Dermis microvascular lymphatic vessel endothelial cell (primary cell): ENCODE data around the gene VMP1. TPM values are rescaled to one million over a fixed set of nuclear protein-coding genes. Genes with fewer than 3 reads are reported as not detected.
"Not testable (repeated sequence)": the region's sequence is repeated elsewhere in the genome, so short reads cannot be mapped to it uniquely, and the experiment has no call there.

ENCODE experiments used
- DNase-seq, 2 donors: peaks; one replicate each; pipeline versions ENCODE4 v3.0.0 to v3.0.0-alpha.2; 2010; ENCODE audit warnings: low read depth in 2 of 2
- total RNA-seq: library from RNA; depleted of rRNA; stranded (reverse); fragments of >200 nt; gene quantifications from 2 replicates; pipeline ENCODE4 v1.2.1, GENCODE V29; 2014

VMP1 gene
- total RNA-seq, 1 donor from 2014 or later: 96.5 TPM

DNA sequence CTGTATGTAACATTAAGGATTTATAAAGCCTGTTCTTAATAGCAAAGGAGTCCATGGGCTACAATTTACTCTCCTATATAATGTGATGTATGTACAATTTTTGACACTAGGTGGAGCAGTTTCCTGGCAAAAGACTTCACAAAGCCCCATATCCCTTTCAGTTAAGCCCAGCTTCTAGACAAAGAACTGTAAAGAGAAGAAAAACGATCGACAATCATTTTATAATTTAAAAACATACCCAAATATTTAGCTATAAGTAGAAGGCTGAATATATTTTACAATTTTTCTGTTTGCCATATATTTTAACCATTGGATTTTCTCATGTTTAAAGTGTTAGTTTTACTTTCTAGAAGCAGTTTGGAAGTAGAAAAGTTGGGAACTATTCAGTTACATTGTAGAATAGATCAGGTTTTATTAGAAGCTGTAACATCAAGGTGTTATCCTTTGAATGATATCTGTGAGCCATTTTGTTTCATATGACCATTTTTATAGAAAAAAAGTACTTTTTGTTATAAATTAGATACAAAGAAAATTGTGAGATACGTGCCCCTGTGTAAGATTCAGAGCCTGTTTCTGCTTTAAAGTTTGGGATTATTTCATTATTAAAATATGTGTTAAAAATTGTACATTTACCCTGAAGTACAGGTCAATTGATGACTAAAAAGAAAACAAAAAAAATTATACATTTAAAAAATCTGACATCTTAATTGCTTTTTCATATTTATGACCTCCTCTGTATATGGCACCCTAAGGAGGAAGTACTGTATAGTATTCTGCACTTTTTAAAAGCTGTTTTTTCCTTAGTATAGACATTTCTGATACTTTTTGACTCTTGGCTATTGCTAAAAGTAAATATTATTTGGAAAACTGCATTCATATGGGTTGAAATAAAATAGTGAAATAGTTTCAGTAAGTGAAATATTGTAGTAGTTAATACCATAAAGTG is 46.3 kb downstream of the VMP1 start:
- peak; percentile 86 to 90 for DNase-seq

DNA sequence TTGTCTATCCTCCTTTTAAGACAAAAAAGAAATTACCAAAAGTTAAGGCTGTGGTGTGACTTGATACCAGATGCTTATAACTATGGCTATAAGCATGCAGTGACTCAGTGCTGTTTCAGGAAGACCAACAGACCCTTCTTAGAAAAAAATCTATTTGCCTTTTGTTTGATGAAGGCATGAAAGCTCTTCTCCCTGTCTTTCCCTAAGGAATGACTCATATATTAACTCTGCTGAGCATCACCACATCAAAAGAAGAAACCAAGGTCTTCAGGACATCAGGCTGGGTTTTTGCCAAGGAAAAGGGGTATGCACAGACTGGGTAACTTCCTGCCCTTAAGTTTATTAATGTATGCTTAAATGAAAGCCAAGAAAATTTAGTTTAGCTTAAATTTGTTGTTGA is 47.1 kb downstream of the VMP1 start:
- DNase-seq: peak in 1 of 2 donors; percentile 89

DNA sequence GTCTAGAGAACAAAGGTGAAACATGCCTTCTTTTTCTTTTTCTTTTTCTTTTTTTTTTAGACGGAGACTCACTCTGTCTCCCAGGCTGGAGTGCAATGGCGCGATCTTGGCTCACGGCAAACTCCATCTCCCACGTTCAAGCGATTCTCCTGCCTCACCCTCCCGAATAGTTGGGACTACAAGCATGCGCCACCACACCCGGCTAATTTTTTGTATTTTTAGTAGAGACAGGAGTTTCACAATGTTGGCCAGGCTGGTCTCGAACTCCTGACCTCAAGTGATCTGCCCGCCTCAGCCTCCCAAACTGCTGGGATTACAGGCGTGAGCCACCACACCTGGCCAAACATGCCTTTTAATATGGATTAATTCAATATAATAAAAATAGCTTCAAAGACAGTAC is 47.6 kb downstream of the VMP1 start:
- DNase-seq: not testable (repeated sequence)

DNA sequence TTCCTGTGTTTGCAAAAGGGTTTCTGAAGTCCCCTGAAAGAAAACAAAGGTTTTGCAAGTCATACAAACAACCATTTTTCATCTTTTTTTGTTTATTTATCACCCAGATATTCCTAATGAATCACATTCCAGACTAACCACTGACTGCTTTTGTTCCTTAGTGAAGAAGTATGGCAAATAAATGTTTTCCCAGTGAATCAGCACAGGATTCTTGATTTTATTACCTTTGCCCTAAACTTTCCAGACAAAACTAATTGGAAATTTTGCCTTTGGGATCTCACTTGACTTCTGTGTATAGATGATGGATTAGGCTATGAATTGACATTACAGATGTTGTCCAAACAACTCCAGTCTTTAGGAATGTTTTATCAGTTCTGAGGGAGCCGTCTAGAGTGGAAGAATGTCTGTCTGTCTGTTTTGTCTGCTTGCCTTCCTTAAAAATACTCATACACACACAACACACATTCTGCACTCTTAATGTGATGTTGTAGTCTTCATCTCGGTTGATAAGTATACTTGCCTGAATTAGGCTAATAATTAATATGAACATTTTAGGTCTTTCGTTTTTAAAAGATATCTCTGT is 48.9 kb downstream of the VMP1 start:
- DNase-seq: peak; percentile 61 to 91

DNA sequence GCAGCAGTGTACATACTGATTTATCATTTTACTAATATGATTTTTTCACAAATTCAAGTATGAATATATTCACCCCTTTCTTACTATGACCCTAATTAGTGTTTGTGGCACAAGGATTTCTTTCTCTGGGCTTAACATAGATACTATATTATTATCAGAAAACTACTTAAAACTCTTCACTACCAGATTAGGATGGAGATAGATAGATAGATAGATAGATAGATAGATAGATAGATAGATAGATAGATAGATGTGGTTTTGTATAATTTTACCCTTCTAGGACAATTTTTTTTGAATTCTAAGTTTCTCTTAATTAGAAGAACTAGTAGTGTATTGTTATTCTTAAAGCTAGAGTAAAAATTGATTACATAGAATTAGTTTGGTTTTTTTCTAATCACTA is 49.6 kb downstream of the VMP1 start:
- DNase-seq: no peak

DNA sequence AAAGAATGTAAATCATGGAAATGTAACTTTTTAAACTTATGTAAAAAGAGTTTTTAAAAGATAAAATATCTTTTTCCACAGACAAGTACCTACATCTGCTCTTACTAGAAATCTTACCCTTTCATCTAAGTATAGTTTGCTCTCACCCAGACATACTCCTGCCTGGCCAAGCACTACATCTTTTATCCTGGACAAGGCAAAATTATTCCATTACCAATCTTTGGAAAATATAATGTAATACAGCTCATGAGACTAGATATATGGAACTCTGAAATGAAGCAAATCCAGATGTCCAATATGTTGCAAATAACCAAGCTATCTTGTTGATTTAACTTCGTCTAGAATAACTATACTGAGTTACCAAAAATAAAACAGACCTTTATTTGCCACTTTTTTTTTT is 50.0 kb downstream of the VMP1 start:
- no peak for DNase-seq

DNA sequence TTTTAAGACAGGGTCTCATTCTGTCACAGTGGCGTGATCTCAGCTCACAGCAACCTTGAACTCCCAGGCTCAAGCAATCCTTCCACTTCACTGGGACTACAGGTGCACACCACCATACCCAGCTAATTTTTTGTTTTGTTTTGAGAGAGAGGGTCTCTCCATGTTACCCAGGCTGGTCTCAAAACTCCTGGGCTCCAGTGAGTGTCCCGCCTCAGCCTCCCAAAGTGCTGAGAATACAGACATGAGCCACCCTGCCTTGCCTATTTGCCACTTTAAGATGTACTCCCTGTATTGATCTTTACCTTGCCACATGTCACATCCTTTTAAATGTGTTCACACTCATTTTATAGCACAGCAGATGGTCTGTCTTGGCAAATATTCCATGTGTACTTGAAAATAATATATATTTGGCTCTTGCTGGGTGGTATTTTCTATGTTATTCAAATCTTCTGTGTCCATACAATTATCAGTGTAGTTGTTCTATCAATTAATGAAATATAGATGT is 50.5 kb downstream of the VMP1 start:
- DNase-seq: no peak

DNA sequence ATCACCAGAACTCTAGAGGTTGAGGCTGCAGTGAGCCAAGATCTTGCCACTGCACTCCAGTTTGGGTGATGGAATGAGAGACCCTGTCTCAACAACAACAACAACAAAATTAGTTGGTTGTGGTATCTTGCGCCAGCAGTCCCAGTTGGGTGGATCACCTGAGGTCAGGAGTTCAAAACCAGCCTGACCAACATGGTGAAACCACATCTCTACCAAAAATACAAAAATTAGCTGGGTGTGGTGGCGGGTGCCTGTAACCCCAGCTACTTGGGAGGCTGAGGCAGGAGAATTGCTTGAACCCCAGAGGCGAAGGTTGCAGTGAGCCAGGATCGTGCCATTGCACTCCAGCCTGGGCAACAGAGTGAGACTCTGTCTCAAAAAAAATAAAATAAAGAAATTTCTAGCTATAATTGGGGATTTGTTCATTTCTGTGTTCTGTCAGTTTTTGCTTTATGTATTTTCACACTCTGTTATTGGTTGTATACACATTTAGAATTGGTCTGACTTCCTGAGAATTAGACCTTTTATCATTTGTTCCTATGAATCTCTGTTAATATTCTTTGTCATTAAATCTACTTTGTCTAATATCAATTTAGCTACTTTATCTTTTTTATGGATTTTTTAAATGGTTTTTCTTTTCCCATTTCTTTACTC is 51.7 kb downstream of the VMP1 start:
- not testable (repeated sequence) for DNase-seq

DNA sequence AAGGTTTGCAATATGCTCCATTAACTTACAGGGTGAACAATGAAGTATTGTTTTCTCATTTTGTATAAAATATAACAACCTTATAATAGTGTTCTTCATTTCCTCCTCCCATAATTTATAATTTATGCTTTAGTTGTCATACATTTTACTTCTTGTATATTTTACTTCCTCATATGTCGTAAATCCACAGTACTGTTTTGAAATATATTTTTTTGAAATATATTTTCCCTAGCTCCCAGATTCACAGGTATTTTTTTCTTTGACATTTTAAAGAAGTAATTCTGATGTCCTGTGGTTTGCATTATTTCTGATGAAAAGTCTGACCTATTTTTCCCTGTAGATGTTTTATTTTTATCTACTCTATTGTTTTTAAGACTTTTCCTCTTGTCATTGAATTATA is 52.7 kb downstream of the VMP1 start:
- no peak for DNase-seq

DNA sequence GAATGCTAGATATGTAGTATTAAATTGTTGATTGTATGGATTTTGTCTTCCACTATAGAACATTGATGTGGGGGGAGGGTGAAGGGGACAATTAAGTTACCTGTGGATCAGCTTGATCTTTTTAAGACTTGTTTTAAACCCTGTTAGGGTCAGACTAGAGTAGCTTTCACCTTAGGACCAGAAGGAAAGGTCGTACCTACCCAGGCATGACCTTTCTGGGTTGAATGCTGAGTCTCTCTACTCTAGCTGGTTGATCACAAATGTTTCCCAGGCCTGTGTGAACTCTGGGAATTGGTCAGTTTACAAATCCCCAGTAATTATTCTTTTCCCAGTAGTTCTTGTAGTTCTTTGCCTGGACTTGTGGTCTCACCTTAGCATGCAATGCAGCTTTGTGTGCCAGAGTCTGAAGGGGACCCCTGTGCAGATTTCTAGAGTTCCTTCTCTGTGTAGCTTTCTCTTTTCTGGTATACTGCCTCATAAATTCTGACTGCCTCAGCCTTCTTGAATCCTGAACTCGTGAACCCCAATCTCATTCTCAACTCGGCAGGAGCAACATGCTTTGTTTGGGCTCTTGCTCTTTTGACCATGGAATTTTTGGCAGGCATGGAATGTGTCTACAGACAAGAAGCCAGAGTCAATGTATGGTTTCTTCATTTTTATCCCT is 54.1 kb downstream of the VMP1 start:
- DNase-seq: no peak

DNA sequence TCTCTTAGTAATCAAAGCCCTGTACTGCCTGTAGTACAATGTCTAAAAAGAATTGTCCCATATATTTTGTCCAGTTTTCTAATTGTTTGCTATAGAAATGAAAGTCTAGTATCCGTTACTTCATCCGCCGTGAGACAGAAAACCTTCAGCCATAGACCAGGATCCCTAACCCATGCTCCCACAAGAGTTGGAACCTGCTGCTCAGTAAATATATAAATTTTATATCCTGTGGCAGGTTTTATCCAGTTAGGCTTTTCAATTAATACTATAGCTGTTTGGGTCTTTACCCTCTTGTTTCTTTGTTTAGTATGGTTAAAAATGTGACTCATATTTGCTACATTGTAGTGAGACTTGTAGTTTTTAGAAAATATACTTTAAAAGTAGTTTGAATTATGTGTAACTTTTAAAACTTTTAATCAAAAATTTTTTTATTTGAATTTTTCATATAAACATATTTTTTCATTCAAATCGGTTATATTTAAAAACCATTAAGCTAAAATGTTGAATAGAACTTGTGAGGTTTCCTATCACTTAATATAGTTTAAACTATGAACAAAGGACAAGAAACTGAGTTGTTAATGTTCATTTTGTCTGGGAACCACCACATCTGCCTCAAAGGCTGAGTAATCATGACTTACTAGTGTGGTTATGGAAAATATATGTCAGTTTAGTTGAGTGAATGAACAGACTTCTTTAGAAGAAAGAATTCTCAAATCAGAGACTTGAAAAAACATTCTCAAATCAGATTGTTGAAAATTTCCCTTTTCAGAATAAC is 54.8 kb downstream of the VMP1 start:
- peak; percentile 44 to 79 for DNase-seq

DNA sequence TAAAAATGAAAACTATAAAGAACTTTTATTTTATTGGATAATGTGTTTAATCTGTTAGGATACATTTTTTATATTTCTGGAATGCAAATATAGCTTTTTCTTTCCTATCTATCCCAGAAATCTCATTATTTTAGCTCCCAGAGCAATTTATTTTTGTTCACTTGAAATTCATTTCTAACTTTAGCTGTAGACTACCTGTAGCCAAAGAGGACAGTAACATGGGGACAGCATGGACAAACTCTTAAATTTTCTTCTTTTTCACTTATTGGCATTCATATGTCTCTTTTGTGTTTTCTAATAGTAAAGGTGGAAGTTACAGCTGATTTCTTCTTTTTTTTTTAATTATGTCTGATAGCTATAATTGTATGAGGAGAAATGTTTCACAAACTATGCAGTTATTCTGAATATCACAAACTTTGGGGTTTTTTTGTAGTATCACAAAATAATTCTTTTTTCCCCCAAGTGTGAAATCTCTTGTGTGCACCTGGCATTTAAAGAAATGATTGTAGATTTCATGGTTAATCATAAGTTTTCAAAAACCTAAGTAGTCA is 55.4 kb downstream of the VMP1 start:
- DNase-seq: no peak

DNA sequence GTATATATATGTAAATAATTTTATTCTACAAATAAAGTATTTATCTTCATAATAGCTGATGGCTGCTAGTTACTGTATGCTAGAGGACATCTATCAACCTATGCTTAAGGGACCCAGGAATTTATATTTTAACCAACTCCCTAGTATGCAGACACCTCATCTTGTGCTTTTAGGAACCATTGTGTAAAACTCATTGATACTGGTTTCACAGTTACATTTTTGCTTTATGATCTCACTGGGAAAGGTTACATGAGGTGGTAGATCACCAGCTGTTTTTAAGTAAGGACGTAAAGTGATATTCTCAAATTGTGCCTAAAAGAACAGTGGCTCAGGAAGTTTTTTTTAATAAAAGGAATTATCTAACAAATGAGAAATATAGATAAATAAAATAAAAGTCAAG is 56.4 kb downstream of the VMP1 start:
- peak in 1 of 2 donors; percentile 65 for DNase-seq

DNA sequence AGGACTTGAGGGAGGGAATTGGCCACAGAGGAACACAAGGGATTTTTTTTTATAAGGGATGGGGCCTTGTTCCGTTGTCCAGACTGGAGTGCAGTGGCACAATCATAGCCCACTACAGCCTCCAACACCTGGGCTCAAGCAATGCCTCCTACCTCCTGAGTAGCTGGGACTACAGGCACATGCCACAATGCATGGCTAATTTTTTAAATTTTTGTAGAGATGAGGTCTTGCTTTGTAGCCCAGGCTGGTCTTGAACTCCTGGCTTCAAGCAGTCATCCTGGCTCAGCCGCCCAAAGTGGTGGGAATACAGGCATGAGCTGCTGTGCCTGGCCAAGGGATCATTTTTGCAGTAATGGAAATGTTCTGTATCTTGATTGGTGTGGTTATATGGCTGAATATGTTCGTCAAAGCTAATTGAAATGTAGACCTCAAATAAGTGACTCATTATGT is 56.9 kb downstream of the VMP1 start:
- no peak for DNase-seq

DNA sequence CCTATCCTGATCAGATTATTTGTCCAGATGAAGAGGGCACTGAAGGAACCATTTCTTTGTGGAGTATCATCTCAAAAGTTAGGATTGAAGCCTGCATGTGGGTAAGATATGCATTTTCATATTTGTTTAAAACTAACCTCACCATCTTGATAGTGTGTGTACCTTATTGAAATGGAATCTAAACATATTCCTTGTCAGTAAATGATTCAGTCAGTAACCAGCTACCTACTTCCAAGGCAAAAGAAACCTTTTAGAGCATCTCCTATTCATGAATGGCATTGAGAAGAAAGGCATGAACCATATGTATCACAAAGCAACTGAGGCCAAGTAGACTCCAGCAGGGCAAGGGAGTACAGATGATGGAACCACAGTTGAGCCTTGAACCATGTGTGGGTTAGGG is 57.6 kb downstream of the VMP1 start:
- DNase-seq: no peak

DNA sequence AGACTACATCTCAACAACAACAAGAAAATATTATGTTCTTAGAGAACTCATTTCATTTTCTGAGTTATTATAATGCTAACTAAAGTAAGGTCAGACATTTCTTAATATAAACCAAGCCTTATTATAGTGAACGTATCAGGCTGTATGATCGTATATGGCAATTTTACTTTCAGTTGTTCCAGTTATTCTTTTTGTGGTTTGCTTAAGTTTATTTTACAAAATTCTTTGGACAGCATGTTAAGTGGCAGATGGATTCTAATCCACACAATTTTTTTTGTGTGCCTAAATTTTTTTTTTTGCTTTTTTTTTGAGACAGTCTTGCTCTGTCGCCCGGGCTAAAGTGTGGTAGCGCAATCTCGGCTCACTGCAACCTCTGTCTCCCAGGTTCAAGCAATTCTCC is 59.0 kb downstream of the VMP1 start:
- no peak for DNase-seq

DNA sequence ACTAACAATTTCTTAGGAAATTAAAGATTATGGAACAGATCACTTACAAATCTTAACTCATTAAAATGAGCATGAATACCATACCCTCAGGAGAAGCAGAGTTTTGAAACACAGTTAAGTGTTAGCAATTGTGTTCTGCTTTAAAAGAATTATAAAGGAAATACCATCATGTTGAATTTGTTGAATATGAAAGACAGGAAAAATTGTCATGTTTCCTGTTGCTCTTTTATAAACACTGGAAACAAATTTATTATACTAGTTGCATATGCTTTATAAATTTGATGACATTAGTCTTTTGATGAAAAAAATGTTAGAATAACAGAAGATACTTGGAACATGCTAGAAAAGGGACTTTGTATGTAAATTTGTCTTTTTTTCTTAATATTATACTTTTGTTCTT is 59.7 kb downstream of the VMP1 start:
- peak; percentile 82 to 84 for DNase-seq

DNA sequence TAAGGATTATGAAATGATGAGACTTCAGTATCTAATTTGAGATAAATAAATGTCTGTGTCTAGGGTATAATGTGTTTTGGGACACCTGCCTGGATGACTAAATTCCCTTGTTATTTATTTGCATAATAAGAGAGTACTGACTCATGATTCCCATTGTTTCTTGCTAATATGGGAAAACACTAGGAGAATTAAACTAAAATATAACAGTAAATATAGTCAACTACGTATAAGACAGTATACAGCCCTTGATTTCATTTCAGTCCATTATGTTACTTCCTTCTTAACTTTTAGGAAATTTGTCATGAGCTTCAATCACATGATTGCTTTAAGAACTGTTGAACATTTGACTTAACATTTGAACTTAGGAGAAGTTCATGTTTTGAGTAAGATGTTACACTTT is 62.4 kb downstream of the VMP1 start:
- DNase-seq: peak in 1 of 2 donors; percentile 83

DNA sequence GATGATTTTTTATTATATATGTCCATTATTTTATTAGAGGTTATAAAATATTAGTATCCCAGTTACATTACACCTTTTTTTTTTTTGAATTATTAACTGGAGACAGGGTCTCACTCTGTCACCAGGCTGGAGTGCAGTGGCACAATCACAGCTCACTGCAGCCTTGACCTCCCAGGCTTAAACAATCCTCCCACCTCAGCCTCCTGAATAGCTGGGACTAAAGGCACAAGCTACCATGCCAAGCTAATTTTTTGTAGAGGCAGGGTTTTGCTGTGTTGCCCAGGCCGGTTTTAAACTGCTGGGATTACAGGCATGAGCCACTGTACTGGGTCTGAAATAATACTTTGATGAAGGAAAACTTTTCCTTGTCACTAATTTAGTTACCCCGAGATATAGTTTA is 63.6 kb downstream of the VMP1 start:
- DNase-seq: no peak

DNA sequence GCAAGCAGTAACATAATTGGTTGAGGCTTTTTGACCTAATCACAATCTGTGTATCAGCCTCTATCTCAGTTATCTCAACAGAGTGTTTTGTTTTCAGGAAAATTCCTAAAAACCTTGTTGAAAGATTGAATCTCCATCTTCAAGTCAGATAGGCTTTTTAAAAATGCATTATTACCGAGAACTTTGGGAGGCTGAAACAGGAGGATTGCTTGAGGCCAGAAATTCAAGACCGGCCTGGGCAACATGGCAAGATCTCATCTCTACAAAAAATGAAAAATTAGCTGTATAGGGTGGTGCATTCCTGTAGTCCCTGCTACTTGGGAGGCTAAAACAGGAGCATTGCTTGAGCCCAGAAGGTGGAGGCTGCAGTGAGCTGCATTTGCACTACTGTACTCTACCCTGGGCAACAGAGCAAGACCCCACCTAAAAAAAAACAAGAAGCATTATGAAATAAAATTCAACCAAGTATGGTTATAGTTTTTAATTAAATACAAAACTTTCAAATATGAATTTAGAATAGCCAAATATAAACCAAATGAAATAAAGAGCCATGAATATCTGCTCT is 68.4 kb downstream of the VMP1 start:
- DNase-seq: no peak
